Activated CD8-positive, alpha-beta T cell treated with anti-CD3 and anti-CD28 coated beads, Interleukin-2, amount 10 ng/mL, durations not matched to agents 7 days and 5 days (primary cell): ENCODE results near the gene IL1RL1. TPM values are rescaled to one million over a fixed set of nuclear protein-coding genes. Genes with fewer than 3 reads are reported as not detected.

Experiments
- ATAC-seq: fragments of 150-1000 bp; cut with Tn5 transposase; one replicate; pipeline ENCODE4 v1.10.0; 2021; ENCODE audit warnings: moderate library complexity
- CTCF ChIA-PET: fragments of 350-600 bp; sonication (Branson Sonifier 250); formaldehyde crosslinking; loops from one replicate; lab custom pipeline; 2021; ENCODE audit warnings: antibody characterized with exemption; lab: Charles Lee
- POLR2A ChIA-PET: fragments of 350-600 bp; sonication (Branson Sonifier 250); formaldehyde crosslinking; loops from one replicate; lab custom pipeline; 2021; ENCODE audit warnings: antibody characterized with exemption; lab: Charles Lee
- DNase-seq: peaks from one replicate; pipeline ENCODE4 v3.0.0-alpha.2; 2020
- H3K27ac Mint-ChIP-seq: one replicate; pipeline ENCODE4 v1.8.0; 2021; ENCODE audit warnings: mild to moderate bottlenecking, mixed read lengths
- H3K27me3 Mint-ChIP-seq: one replicate; pipeline ENCODE4 v1.8.0; 2021; ENCODE audit warnings: low read depth, mixed read lengths
- H3K36me3 Mint-ChIP-seq: one replicate; pipeline ENCODE4 v1.8.0; 2021; ENCODE audit warnings: low read depth, mixed read lengths
- H3K4me1 Mint-ChIP-seq: one replicate; pipeline ENCODE4 v1.8.0; 2021; ENCODE audit warnings: low read depth, mixed read lengths
- H3K4me3 Mint-ChIP-seq: one replicate; pipeline ENCODE4 v1.8.0; 2021; ENCODE audit warnings: mild to moderate bottlenecking, mixed read lengths
- H3K9me3 Mint-ChIP-seq: one replicate; pipeline ENCODE4 v1.8.0; 2022; ENCODE audit warnings: mixed read lengths; ENCODE audit not compliant: insufficient read depth
- total RNA-seq, 2 experiments: library from RNA; stranded (reverse); gene quantifications; one replicate each; pipeline ENCODE4 v1.2.3, GENCODE V29; 2021

Gene IL1RL1
- total RNA-seq, 2 experiments from 2014 or later, result 0.13 to 0.21 TPM

GRCh38 chr2:102294802-102295489 lies 16.4 kb upstream of the IL1RL1 start:
- ChIA-PET CTCF (interaction anchor here (0.5 to 3.2 kb wide), 4 partner anchors 55 to 289 kb away, joined by 3 to 11 read pairs (median 3); partner anchors contain the start of gene IL18R1), POLR2A (no interaction called here)
- Mint-ChIP-seq H3K27me3 (no peaks in the 10 kb centered on the region), H3K27ac (no peak overlapping the region), H3K9me3 (no peaks in the 10 kb centered on the region), H3K36me3 (peaks cover 6% of the 10 kb centered on the region), H3K4me1 (peaks cover 47% of the 10 kb centered on the region), H3K4me3 (no peak overlapping the region)
- ATAC-seq (no peak), DNase-seq (no peak)

- DNase-seq, result no peak
- ChIA-PET CTCF (interaction anchor here (1.0 to 3.2 kb wide), 2 partner anchors 55 to 60 kb away, joined by 3 to 11 read pairs; partner anchors contain the start of gene IL18R1), POLR2A (no interaction called here)
- H3K4me1 Mint-ChIP-seq, result peaks cover 52% of the 10 kb centered on the region
- no peaks in the 10 kb centered on the region for H3K9me3 Mint-ChIP-seq
- H3K27me3 Mint-ChIP-seq, result no peaks in the 10 kb centered on the region
- H3K36me3 Mint-ChIP-seq, result peaks cover 5% of the 10 kb centered on the region
- ATAC-seq, result no peak
- H3K27ac Mint-ChIP-seq, result no peak overlapping the region
- H3K4me3 Mint-ChIP-seq, result no peak overlapping the region
Measured at GRCh38 chr2:102295566-102295965, 15.8 kb upstream of the IL1RL1 start.

GRCh38 chr2:102296449-102296848 lies 14.9 kb upstream of the IL1RL1 start:
- Mint-ChIP-seq H3K4me1 (peaks cover 49% of the 10 kb centered on the region), H3K36me3 (peaks cover 5% of the 10 kb centered on the region), H3K9me3 (no peaks in the 10 kb centered on the region), H3K27ac (no peak overlapping the region), H3K4me3 (no peak overlapping the region), H3K27me3 (no peaks in the 10 kb centered on the region)
- no peak for ATAC-seq
- CTCF ChIA-PET, result no interaction called here
- POLR2A ChIA-PET, result no interaction called here
- no peak for DNase-seq

GRCh38 chr2:102297891-102298290 lies 13.5 kb upstream of the IL1RL1 start:
- peaks cover 2% of the 10 kb centered on the region for H3K36me3 Mint-ChIP-seq
- CTCF ChIA-PET, result interaction anchor here (1.0 to 1.5 kb wide), 2 partner anchors 44 to 58 kb away, joined by 3 to 5 read pairs; no protein-coding TSS in a partner anchor
- H3K4me1 Mint-ChIP-seq, result peaks cover 43% of the 10 kb centered on the region
- no peaks in the 10 kb centered on the region for H3K27me3 Mint-ChIP-seq
- no peak for DNase-seq
- no peak for ATAC-seq
- H3K27ac Mint-ChIP-seq, result no peak overlapping the region
- POLR2A ChIA-PET, result no interaction called here
- no peaks in the 10 kb centered on the region for H3K9me3 Mint-ChIP-seq
- no peak overlapping the region for H3K4me3 Mint-ChIP-seq

GRCh38 chr2:102301867-102302362 lies 9.4 kb upstream of the IL1RL1 start:
- DNase-seq, result peak; percentile 82
- Mint-ChIP-seq H3K9me3 (no peaks in the 10 kb centered on the region), H3K27me3 (no peaks in the 10 kb centered on the region), H3K4me1 (peaks cover 36% of the 10 kb centered on the region), H3K27ac (peak overlapping the region; percentile 65), H3K36me3 (no peaks in the 10 kb centered on the region), H3K4me3 (peak overlapping the region; percentile 32)
- ATAC-seq, result peak; percentile 98
- CTCF ChIA-PET, result interaction anchor here (0.6 to 3.6 kb wide), 35 partner anchors 8 to 430 kb away, joined by 3 to 38 read pairs (median 5); partner anchors contain the start of genes IL18R1 and IL18RAP
- POLR2A ChIA-PET, result interaction anchor here (0.6 to 1.7 kb wide), 2 partner anchors 24 to 130 kb away, joined by 3 to 5 read pairs; no protein-coding TSS in a partner anchor

- no peaks in the 10 kb centered on the region for H3K9me3 Mint-ChIP-seq
Measured at GRCh38 chr2:102302458-102302857, 8.9 kb upstream of the IL1RL1 start.

GRCh38 chr2:102303589-102303988 lies 7.8 kb upstream of the IL1RL1 start:
- no peak for DNase-seq
- H3K4me1 Mint-ChIP-seq, result peaks cover 36% of the 10 kb centered on the region
- H3K36me3 Mint-ChIP-seq, result no peaks in the 10 kb centered on the region
- ChIA-PET POLR2A (no interaction called here), CTCF (interaction anchor here (1.0 to 1.2 kb wide), 2 partner anchors 26 to 139 kb away, joined by 4 to 6 read pairs; no protein-coding TSS in a partner anchor)
- H3K27me3 Mint-ChIP-seq, result no peaks in the 10 kb centered on the region
- H3K4me3 Mint-ChIP-seq, result no peak overlapping the region
- no peak overlapping the region for H3K27ac Mint-ChIP-seq
- no peak for ATAC-seq
- no peaks in the 10 kb centered on the region for H3K9me3 Mint-ChIP-seq

More at GRCh38 chr2:102302458-102302857, 8.9 kb upstream of the IL1RL1 start:
- Mint-ChIP-seq H3K27ac (no peak overlapping the region), H3K36me3 (no peaks in the 10 kb centered on the region), H3K4me1 (peaks cover 36% of the 10 kb centered on the region), H3K4me3 (no peak overlapping the region), H3K27me3 (no peaks in the 10 kb centered on the region)
- ChIA-PET CTCF (interaction anchor here (0.6 to 3.6 kb wide), 32 partner anchors 7 to 419 kb away, joined by 3 to 38 read pairs (median 5); partner anchors contain the start of genes IL18R1 and IL18RAP), POLR2A (interaction anchor here (0.6 to 1.7 kb wide), 2 partner anchors 25 to 129 kb away, joined by 3 to 5 read pairs; no protein-coding TSS in a partner anchor)
- DNase-seq, result no peak
- no peak for ATAC-seq

- POLR2A ChIA-PET, result no interaction called here
- no peak for DNase-seq
- H3K4me1 Mint-ChIP-seq, result peaks cover 36% of the 10 kb centered on the region
- ATAC-seq, result no peak
- no peak overlapping the region for H3K27ac Mint-ChIP-seq
- no peaks in the 10 kb centered on the region for H3K9me3 Mint-ChIP-seq
- no peaks in the 10 kb centered on the region for H3K36me3 Mint-ChIP-seq
- CTCF ChIA-PET, result interaction anchor here (1.0 to 1.2 kb wide), 2 partner anchors 27 to 139 kb away, joined by 4 to 6 read pairs; no protein-coding TSS in a partner anchor
- H3K27me3 Mint-ChIP-seq, result no peaks in the 10 kb centered on the region
- no peak overlapping the region for H3K4me3 Mint-ChIP-seq
Measured at GRCh38 chr2:102304268-102304667, 7.1 kb upstream of the IL1RL1 start.

- H3K4me1 Mint-ChIP-seq, result peaks cover 36% of the 10 kb centered on the region
- no peak for DNase-seq
- ChIA-PET POLR2A (no interaction called here), CTCF (interaction anchor here (1.0 kb wide), 1 partner anchor 138 kb away, joined by 6 read pairs; no protein-coding TSS in a partner anchor)
- H3K36me3 Mint-ChIP-seq, result no peaks in the 10 kb centered on the region
- ATAC-seq, result no peak
- no peaks in the 10 kb centered on the region for H3K9me3 Mint-ChIP-seq
- H3K4me3 Mint-ChIP-seq, result no peak overlapping the region
- H3K27ac Mint-ChIP-seq, result no peak overlapping the region
- no peaks in the 10 kb centered on the region for H3K27me3 Mint-ChIP-seq
Measured at GRCh38 chr2:102304711-102305611, 6.4 kb upstream of the IL1RL1 start.

- Mint-ChIP-seq H3K36me3 (no peaks in the 10 kb centered on the region), H3K9me3 (no peaks in the 10 kb centered on the region), H3K4me3 (no peak overlapping the region), H3K27me3 (no peaks in the 10 kb centered on the region), H3K27ac (no peak overlapping the region), H3K4me1 (peaks cover 30% of the 10 kb centered on the region)
- ChIA-PET POLR2A (no interaction called here), CTCF (interaction anchor here (0.7 kb wide), 1 partner anchor 118 kb away, joined by 3 read pairs; no protein-coding TSS in a partner anchor)
- ATAC-seq, result no peak
- DNase-seq, result no peak
Measured at GRCh38 chr2:102306125-102306524, 5.2 kb upstream of the IL1RL1 start.

GRCh38 chr2:102313025-102313424 lies 1.7 kb downstream of the IL1RL1 start:
- peaks cover 5% of the 10 kb centered on the region for H3K36me3 Mint-ChIP-seq
- H3K4me3 Mint-ChIP-seq, result no peak overlapping the region
- H3K27ac Mint-ChIP-seq, result no peak overlapping the region
- ChIA-PET CTCF (interaction anchor here (1.7 kb wide), 1 partner anchor 11 kb away, joined by 8 read pairs; no protein-coding TSS in a partner anchor), POLR2A (no interaction called here)
- ATAC-seq (no peak), DNase-seq (no peak)
- H3K4me1 Mint-ChIP-seq, result peaks cover 23% of the 10 kb centered on the region
- H3K9me3 Mint-ChIP-seq, result no peaks in the 10 kb centered on the region
- no peaks in the 10 kb centered on the region for H3K27me3 Mint-ChIP-seq
